Hematopoietic multipotent progenitor cell treated with erythropoietin and hydrocortisone succinate and interleukin-3 and kit ligand, for 8 days (in vitro differentiated cells): ENCODE measurements around the gene DLEC1.

ENCODE experiments used
- DNase-seq: peaks from one replicate; pipeline ENCODE4 v3.0.0-alpha.2; 2015

The DLEC1 gene

GRCh38 chr3:38039101-38039898, at the start of gene DLEC1:
Gene DLEC1 (plus strand): TSS chr3:38039208. CDS start chr3:38039226, 18 bp downstream.
- peak; percentile 58 for DNase-seq

- DNase-seq = no peak
Measured at GRCh38 chr3:37989821-37990480, 49.1 kb upstream of the DLEC1 start.

GRCh38 chr3:37990527-37990926, 48.5 kb upstream of the DLEC1 start, which contains the start of gene VILL:
Gene VILL (plus strand): TSS chr3:37990786. CDS start chr3:37993673, 2,887 bp downstream.
- DNase-seq = no peak

- DNase-seq = no peak
Measured at GRCh38 chr3:37991109-37991508, 47.9 kb upstream of the DLEC1 start.

- DNase-seq = no peak
Measured at GRCh38 chr3:37991823-37992222, 47.2 kb upstream of the DLEC1 start.

- DNase-seq = no peak
Measured at GRCh38 chr3:37992271-37993066, 46.5 kb upstream of the DLEC1 start.

- DNase-seq = no peak
Measured at GRCh38 chr3:37993067-37993455, 45.9 kb upstream of the DLEC1 start.

- no peak for DNase-seq
Measured at GRCh38 chr3:37993460-37993819, 45.6 kb upstream of the DLEC1 start.

- peak; percentile 78 for DNase-seq
Measured at GRCh38 chr3:37993820-37994638, 45.0 kb upstream of the DLEC1 start.

GRCh38 chr3:37994639-37994972, 44.4 kb upstream of the DLEC1 start:
- DNase-seq = no peak

GRCh38 chr3:37995652-37996641, 43.1 kb upstream of the DLEC1 start:
- no peak for DNase-seq

- peak; percentile 92 for DNase-seq
Measured at GRCh38 chr3:37996785-37997301, 42.2 kb upstream of the DLEC1 start.

GRCh38 chr3:37997342-37997741, 41.7 kb upstream of the DLEC1 start:
- no peak for DNase-seq

- no peak for DNase-seq
Measured at GRCh38 chr3:37997791-37998370, 41.1 kb upstream of the DLEC1 start.

- DNase-seq = no peak
Measured at GRCh38 chr3:37999836-38000235, 39.2 kb upstream of the DLEC1 start.

GRCh38 chr3:38000242-38000916, 38.6 kb upstream of the DLEC1 start:
- DNase-seq = no peak

GRCh38 chr3:38000965-38001455, 38.0 kb upstream of the DLEC1 start:
- no peak for DNase-seq

GRCh38 chr3:38001456-38002081, 37.4 kb upstream of the DLEC1 start:
- peak; percentile 8 for DNase-seq

- DNase-seq = no peak
Measured at GRCh38 chr3:38002291-38002876, 36.6 kb upstream of the DLEC1 start.
